ENCODE results near the gene OSBPL8.

GRCh38 chr12:76489737-76490136 lies 69.8 kb downstream of the OSBPL8 start:
- TF ChIP-seq CTCF (IDR thresholded peaks at IDR 0.05) (no peak), EZH2 (IDR thresholded peaks at IDR 0.05; ENCODE audit: borderline replicate concordance, insufficient read depth, low read depth, low read length, poor library complexity, severe bottlenecking) (no peak)

Data from B cell (primary cell).